Astrocyte (in vitro differentiated cells and primary cell): Measurements from ENCODE around the gene CDH13. TPM values are rescaled to one million over a fixed set of nuclear protein-coding genes. Genes with fewer than 3 reads are reported as not detected.

Experiments
- DNase-seq: peaks from one replicate; pipeline ENCODE4 v3.0.0-alpha.2; 2010; ENCODE audit warnings: low read depth
- FAIRE-seq: peaks from 2 replicates; lab custom pipeline; 2011; peaks lifted over from hg19 to GRCh38; lab: Jason Lieb, UNC
- H2AFZ ChIP-seq: 2 replicates; pipeline ENCODE4 v1.6.0; 2012; ENCODE audit warnings: low read depth, low read length, inconsistent platforms
- H3K27ac ChIP-seq: 2 replicates; pipeline ENCODE4 v1.5.1; 2011; ENCODE audit warnings: low read depth, low read length, inconsistent platforms
- H3K27me3 ChIP-seq: 2 replicates; pipeline ENCODE4 v1.6.0; 2011; ENCODE audit warnings: low read length, inconsistent platforms; ENCODE audit not compliant: insufficient read depth
- H3K36me3 ChIP-seq: 2 replicates; pipeline ENCODE4 v1.5.1; 2011; ENCODE audit warnings: low read length, inconsistent platforms; ENCODE audit not compliant: insufficient read depth
- H3K4me1 ChIP-seq: 2 replicates; pipeline ENCODE4 v1.5.1; 2011; ENCODE audit warnings: low read length, inconsistent platforms; ENCODE audit not compliant: insufficient read depth
- H3K4me2 ChIP-seq: 2 replicates; pipeline ENCODE4 v1.6.0; 2012; ENCODE audit warnings: low read length, inconsistent platforms
- H3K4me3 ChIP-seq: 2 replicates; pipeline ENCODE4 v1.5.1; 2011; ENCODE audit warnings: low read depth, mild to moderate bottlenecking, low read length, inconsistent platforms; ENCODE audit not compliant: insufficient read depth
- H3K79me2 ChIP-seq: 2 replicates; pipeline ENCODE4 v1.6.0; 2012; ENCODE audit warnings: mild to moderate bottlenecking, low read length, inconsistent platforms; ENCODE audit not compliant: insufficient read depth
- H3K9ac ChIP-seq: 2 replicates; pipeline ENCODE4 v1.6.0; 2012; ENCODE audit warnings: mild to moderate bottlenecking, low read length, inconsistent platforms
- H3K9me3 ChIP-seq: 2 replicates; pipeline ENCODE4 v1.5.1; 2012; ENCODE audit warnings: low read depth, mild to moderate bottlenecking, low read length, inconsistent platforms; ENCODE audit not compliant: insufficient read depth
- H4K20me1 ChIP-seq: 2 replicates; pipeline ENCODE4 v1.6.0; 2012; ENCODE audit warnings: low read length, inconsistent platforms; ENCODE audit not compliant: insufficient read depth
- H3K27ac Mint-ChIP-seq: one replicate; pipeline ENCODE4 v1.8.0; 2021; ENCODE audit warnings: mild to moderate bottlenecking, mixed read lengths; ENCODE audit not compliant: unreplicated experiment
- H3K27me3 Mint-ChIP-seq: one replicate; pipeline ENCODE4 v1.8.0; 2021; ENCODE audit warnings: low read depth, mixed read lengths; ENCODE audit not compliant: unreplicated experiment
- H3K36me3 Mint-ChIP-seq: one replicate; pipeline ENCODE4 v1.8.0; 2021; ENCODE audit warnings: low read depth, mixed read lengths; ENCODE audit not compliant: unreplicated experiment
- H3K4me1 Mint-ChIP-seq: one replicate; pipeline ENCODE4 v1.8.0; 2021; ENCODE audit warnings: low read depth, mixed read lengths; ENCODE audit not compliant: unreplicated experiment
- H3K4me3 Mint-ChIP-seq: one replicate; pipeline ENCODE4 v1.8.0; 2021; ENCODE audit warnings: mild to moderate bottlenecking, moderate library complexity, mixed read lengths; ENCODE audit not compliant: unreplicated experiment
- H3K9me3 Mint-ChIP-seq: one replicate; pipeline ENCODE4 v1.8.0; 2021; ENCODE audit warnings: mild to moderate bottlenecking, mixed read lengths; ENCODE audit not compliant: unreplicated experiment
- EZH2 ChIP-seq: IDR thresholded peaks from 2 replicates; pipeline ENCODE4 v1.6.1; 2012; ENCODE audit warnings: mild to moderate bottlenecking, low read length, inconsistent platforms; ENCODE audit not compliant: insufficient read depth
- total RNA-seq: library from RNA; stranded (reverse); gene quantifications from 2 replicates; pipeline ENCODE4 v1.2.1, GENCODE V29; 2021
- TF ChIP-seq, protein P1 (sequence below): IDR thresholded peaks from 2 replicates; pipeline ENCODE4 v1.5.1; 2011; ENCODE audit warnings: low read depth, mild to moderate bottlenecking, inconsistent platforms, low read length, moderate library complexity; ENCODE audit not compliant: insufficient read depth

Gene CDH13
- total RNA-seq, 1 donor from 2014 or later: 41.7 TPM

DNA sequence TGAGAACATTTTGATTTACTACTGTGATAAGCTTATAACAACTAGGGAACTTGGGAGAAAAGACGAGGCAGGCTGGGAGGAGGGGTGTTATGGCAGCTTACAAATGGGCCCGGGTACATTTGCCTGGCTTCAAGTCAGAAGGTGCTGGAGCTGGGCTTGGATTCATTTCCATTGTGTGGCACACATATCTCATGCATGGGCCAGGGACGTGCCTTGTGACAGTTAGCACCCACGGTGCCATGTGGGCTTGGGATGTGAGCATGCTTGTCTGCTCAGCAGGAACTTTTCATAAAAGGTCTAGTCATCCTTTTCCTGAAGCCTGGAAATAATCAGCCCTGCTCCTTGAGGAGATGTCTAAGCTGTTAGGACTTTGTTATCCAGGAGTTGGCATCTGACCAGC lies 572.2 kb downstream of the CDH13 start:
- Mint-ChIP-seq H3K27me3 (no peaks in the 10 kb centered on the region), H3K36me3 (no peaks in the 10 kb centered on the region), H3K27ac (no peak overlapping the region), H3K9me3 (no peaks in the 10 kb centered on the region), H3K4me3 (no peak overlapping the region), H3K4me1 (no peaks in the 10 kb centered on the region)
- no peak overlapping the region for H2AFZ ChIP-seq
- H3K4me1 ChIP-seq: no peaks in the 10 kb centered on the region
- H3K27me3 ChIP-seq: no peaks in the 10 kb centered on the region
- no peak overlapping the region for H3K4me3 ChIP-seq
- no peak overlapping the region for H3K4me2 ChIP-seq
- no peak overlapping the region for H3K27ac ChIP-seq
- no peak for FAIRE-seq
- no peak overlapping the region for H3K9ac ChIP-seq
- H3K79me2 ChIP-seq: no peaks in the 10 kb centered on the region
- peaks cover 7% of the 10 kb centered on the region for H4K20me1 ChIP-seq
- DNase-seq: no peak
- no peaks in the 10 kb centered on the region for H3K36me3 ChIP-seq
- no peaks in the 10 kb centered on the region for H3K9me3 ChIP-seq
- TF ChIP-seq, protein P1, sequence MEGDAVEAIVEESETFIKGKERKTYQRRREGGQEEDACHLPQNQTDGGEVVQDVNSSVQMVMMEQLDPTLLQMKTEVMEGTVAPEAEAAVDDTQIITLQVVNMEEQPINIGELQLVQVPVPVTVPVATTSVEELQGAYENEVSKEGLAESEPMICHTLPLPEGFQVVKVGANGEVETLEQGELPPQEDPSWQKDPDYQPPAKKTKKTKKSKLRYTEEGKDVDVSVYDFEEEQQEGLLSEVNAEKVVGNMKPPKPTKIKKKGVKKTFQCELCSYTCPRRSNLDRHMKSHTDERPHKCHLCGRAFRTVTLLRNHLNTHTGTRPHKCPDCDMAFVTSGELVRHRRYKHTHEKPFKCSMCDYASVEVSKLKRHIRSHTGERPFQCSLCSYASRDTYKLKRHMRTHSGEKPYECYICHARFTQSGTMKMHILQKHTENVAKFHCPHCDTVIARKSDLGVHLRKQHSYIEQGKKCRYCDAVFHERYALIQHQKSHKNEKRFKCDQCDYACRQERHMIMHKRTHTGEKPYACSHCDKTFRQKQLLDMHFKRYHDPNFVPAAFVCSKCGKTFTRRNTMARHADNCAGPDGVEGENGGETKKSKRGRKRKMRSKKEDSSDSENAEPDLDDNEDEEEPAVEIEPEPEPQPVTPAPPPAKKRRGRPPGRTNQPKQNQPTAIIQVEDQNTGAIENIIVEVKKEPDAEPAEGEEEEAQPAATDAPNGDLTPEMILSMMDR: no peak
- TF ChIP-seq EZH2: no peak

DNA sequence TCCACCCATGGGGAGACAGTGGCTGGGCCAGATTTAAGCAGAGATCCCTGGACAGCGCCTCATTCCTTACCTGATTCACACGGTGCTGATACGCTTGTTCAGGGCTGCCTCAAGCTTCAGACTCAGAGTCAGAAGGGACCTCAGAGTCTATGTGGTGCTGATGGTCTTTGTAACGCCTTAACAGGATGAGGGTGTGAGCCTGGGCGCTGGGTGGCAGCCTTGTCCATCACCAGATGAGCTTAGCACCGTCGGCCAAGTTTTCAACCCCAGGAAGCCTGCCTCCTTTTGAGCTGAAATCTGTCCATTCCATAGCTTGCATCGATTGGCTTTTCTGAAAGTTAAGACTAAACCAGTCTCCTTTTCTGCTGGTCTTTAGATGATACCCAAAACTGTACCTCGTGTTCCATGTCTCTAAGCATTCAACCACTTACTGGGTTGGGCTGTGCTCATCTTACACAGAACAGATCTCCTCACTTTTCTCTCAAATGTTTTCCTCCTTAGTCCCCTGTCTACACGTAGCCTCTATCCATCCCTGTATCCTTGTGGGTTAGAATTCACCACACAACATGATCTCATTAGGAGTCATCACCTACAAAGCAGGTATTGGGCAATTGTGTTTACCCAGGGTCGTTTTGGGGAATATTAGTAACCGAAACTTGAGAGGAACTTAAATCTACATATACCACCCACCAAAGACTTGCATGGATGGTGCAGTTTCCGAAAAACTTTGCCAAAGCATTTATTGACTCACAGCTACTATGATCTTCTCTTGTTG lies 573.4 kb downstream of the CDH13 start:
- H3K36me3 Mint-ChIP-seq: no peaks in the 10 kb centered on the region
- DNase-seq: peak; percentile 20
- H3K79me2 ChIP-seq: no peaks in the 10 kb centered on the region
- H3K4me3 Mint-ChIP-seq: no peak overlapping the region
- peaks cover 2% of the 10 kb centered on the region for H3K9me3 Mint-ChIP-seq
- FAIRE-seq: no peak
- no peak overlapping the region for H2AFZ ChIP-seq
- no peaks in the 10 kb centered on the region for H3K4me1 ChIP-seq
- H3K9me3 ChIP-seq: no peaks in the 10 kb centered on the region
- H4K20me1 ChIP-seq: peaks cover 7% of the 10 kb centered on the region
- H3K4me2 ChIP-seq: no peak overlapping the region
- no peak overlapping the region for H3K4me3 ChIP-seq
- no peaks in the 10 kb centered on the region for H3K27me3 Mint-ChIP-seq
- no peaks in the 10 kb centered on the region for H3K4me1 Mint-ChIP-seq
- H3K36me3 ChIP-seq: no peaks in the 10 kb centered on the region
- no peak overlapping the region for H3K9ac ChIP-seq
- no peak overlapping the region for H3K27ac ChIP-seq
- H3K27ac Mint-ChIP-seq: no peak overlapping the region
- TF ChIP-seq EZH2: no peak
- TF ChIP-seq, protein P1: no peak
- H3K27me3 ChIP-seq: no peaks in the 10 kb centered on the region

DNA sequence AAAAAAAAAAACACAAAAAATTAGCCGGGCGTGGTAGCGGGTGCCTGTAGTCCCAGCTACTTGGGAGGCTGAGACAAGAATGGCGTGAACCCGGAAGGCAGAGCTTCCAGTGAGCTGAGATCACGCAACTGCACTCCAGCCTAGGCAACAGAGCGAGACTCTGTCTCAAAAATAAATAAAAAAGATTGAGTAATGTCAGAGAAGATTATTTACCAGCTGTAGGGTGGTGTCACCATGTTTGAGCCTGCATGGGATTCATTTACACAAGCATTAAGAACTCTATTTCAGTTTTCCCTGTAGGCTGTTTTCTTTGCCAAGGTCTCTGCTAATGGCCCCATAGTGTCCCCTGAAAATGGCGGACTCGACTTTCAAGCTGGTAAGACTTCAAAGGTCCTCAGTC lies 575.0 kb downstream of the CDH13 start:
- DNase-seq: no peak
- Mint-ChIP-seq H3K27ac (no peak overlapping the region), H3K27me3 (no peaks in the 10 kb centered on the region), H3K4me1 (no peaks in the 10 kb centered on the region), H3K9me3 (peaks cover 5% of the 10 kb centered on the region), H3K4me3 (no peak overlapping the region), H3K36me3 (no peaks in the 10 kb centered on the region)
- H3K27ac ChIP-seq: no peak overlapping the region
- no peaks in the 10 kb centered on the region for H3K9me3 ChIP-seq
- H3K4me1 ChIP-seq: peaks cover 3% of the 10 kb centered on the region
- H3K4me2 ChIP-seq: no peak overlapping the region
- H3K4me3 ChIP-seq: no peak overlapping the region
- H3K79me2 ChIP-seq: no peaks in the 10 kb centered on the region
- H3K36me3 ChIP-seq: no peaks in the 10 kb centered on the region
- H3K9ac ChIP-seq: no peak overlapping the region
- no peak for TF ChIP-seq EZH2
- TF ChIP-seq, protein P1: no peak
- no peak overlapping the region for H2AFZ ChIP-seq
- no peak for FAIRE-seq
- H4K20me1 ChIP-seq: peaks cover 7% of the 10 kb centered on the region
- no peaks in the 10 kb centered on the region for H3K27me3 ChIP-seq
